Colonic mucosa (tissue), 4 donors: ENCODE results near the gene MED28. TPM values are rescaled to one million over a fixed set of nuclear protein-coding genes. Genes with fewer than 3 reads are reported as not detected.

Source experiments
- DNase-seq: peaks from one replicate; pipeline ENCODE4 v3.0.0-alpha.2; 2020
- H3K27ac ChIP-seq: fragments of 200-600 bp; one replicate; pipeline ENCODE4 v1.8.0; 2021
- H3K27me3 ChIP-seq: fragments of 200-600 bp; one replicate; pipeline ENCODE4 v1.8.0; 2021
- H3K36me3 ChIP-seq: fragments of 200-600 bp; one replicate; pipeline ENCODE4 v1.8.0; 2021
- H3K4me1 ChIP-seq: fragments of 200-600 bp; one replicate; pipeline ENCODE4 v1.8.0; 2021; ENCODE audit warnings: mild to moderate bottlenecking
- H3K4me3 ChIP-seq: fragments of 200-600 bp; one replicate; pipeline ENCODE4 v1.8.0; 2021
- H3K9ac ChIP-seq, 2 donors: one replicate each; pipeline ENCODE4 v1.7.0; 2013; ENCODE audit warnings: control low read depth in 2 of 2, low read depth in 2 of 2, low read length in 2 of 2
- H3K9me3 ChIP-seq: fragments of 200-600 bp; one replicate; pipeline ENCODE4 v1.8.0; 2021
- intact Hi-C: fragments of 100-400 bp; cut with DNase I; formaldehyde crosslinking; loops from one replicate; pipeline ENCODE4 v1.14.1; 2022
- total RNA-seq, 2 donors: library from RNA; stranded (reverse); fragmentation: NEBNext Ultra II Directional in 1 of 2; extraction: Animal tissue kit (Norgen Biotek cat#: 25700) in 1 of 2; gene quantifications; one replicate each; pipeline ENCODE4 v1.2.1, GENCODE V29; 2021
- TF ChIP-seq, protein P1 (sequence below): fragments of 200-600 bp; IDR thresholded peaks from one replicate; pipeline ENCODE4 v1.8.0; 2022; ENCODE audit warnings: antibody characterized with exemption, mild to moderate bottlenecking
- donor health status: healthy.
- donor health status: DM: no; HTN: no; CAD: no.
- donor health status: DM: no; HTN: no; CAD: no.

The MED28 gene
- total RNA-seq, 2 donors from 2014 or later, result 36.7 to 48.1 TPM

GRCh38 chr4:17583941-17584340 lies 30.5 kb upstream of the MED28 start:
- Histone ChIP-seq H3K36me3 (peaks cover 10% of the 10 kb centered on the region), H3K9me3 (no peaks in the 10 kb centered on the region), H3K9ac (no peak overlapping the region), H3K27me3 (no peaks in the 10 kb centered on the region), H3K27ac (no peak overlapping the region), H3K4me3 (no peak overlapping the region), H3K4me1 (no peaks in the 10 kb centered on the region)
- intact Hi-C loops, result no loop called here
- TF ChIP-seq, protein P1, sequence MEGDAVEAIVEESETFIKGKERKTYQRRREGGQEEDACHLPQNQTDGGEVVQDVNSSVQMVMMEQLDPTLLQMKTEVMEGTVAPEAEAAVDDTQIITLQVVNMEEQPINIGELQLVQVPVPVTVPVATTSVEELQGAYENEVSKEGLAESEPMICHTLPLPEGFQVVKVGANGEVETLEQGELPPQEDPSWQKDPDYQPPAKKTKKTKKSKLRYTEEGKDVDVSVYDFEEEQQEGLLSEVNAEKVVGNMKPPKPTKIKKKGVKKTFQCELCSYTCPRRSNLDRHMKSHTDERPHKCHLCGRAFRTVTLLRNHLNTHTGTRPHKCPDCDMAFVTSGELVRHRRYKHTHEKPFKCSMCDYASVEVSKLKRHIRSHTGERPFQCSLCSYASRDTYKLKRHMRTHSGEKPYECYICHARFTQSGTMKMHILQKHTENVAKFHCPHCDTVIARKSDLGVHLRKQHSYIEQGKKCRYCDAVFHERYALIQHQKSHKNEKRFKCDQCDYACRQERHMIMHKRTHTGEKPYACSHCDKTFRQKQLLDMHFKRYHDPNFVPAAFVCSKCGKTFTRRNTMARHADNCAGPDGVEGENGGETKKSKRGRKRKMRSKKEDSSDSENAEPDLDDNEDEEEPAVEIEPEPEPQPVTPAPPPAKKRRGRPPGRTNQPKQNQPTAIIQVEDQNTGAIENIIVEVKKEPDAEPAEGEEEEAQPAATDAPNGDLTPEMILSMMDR, result no peak
- no peak for DNase-seq

GRCh38 chr4:17584521-17585213 lies 29.8 kb upstream of the MED28 start:
- TF ChIP-seq, protein P1, result no peak
- no peak for DNase-seq
- Histone ChIP-seq H3K4me3 (no peak overlapping the region), H3K27ac (no peak overlapping the region), H3K9me3 (no peaks in the 10 kb centered on the region), H3K4me1 (no peaks in the 10 kb centered on the region), H3K27me3 (no peaks in the 10 kb centered on the region), H3K9ac (no peak overlapping the region), H3K36me3 (peaks cover 10% of the 10 kb centered on the region)
- intact Hi-C loops, result no loop called here

GRCh38 chr4:17587094-17587822 lies 27.2 kb upstream of the MED28 start:
- H3K9ac ChIP-seq, result no peak overlapping the region
- H3K27me3 ChIP-seq, result no peaks in the 10 kb centered on the region
- no peak overlapping the region for H3K4me3 ChIP-seq
- no peaks in the 10 kb centered on the region for H3K4me1 ChIP-seq
- no peaks in the 10 kb centered on the region for H3K9me3 ChIP-seq
- H3K27ac ChIP-seq, result no peak overlapping the region
- TF ChIP-seq, protein P1, result no peak
- peaks cover 10% of the 10 kb centered on the region for H3K36me3 ChIP-seq
- intact Hi-C loops, result no loop called here
- no peak for DNase-seq

GRCh38 chr4:17589355-17589754 lies 25.1 kb upstream of the MED28 start:
- intact Hi-C loops, result no loop called here
- Histone ChIP-seq H3K4me1 (no peaks in the 10 kb centered on the region), H3K27me3 (no peaks in the 10 kb centered on the region), H3K9me3 (no peaks in the 10 kb centered on the region), H3K36me3 (peaks cover 3% of the 10 kb centered on the region), H3K27ac (no peak overlapping the region), H3K4me3 (no peak overlapping the region), H3K9ac (no peak overlapping the region)
- TF ChIP-seq, protein P1, result no peak
- no peak for DNase-seq

DNA sequence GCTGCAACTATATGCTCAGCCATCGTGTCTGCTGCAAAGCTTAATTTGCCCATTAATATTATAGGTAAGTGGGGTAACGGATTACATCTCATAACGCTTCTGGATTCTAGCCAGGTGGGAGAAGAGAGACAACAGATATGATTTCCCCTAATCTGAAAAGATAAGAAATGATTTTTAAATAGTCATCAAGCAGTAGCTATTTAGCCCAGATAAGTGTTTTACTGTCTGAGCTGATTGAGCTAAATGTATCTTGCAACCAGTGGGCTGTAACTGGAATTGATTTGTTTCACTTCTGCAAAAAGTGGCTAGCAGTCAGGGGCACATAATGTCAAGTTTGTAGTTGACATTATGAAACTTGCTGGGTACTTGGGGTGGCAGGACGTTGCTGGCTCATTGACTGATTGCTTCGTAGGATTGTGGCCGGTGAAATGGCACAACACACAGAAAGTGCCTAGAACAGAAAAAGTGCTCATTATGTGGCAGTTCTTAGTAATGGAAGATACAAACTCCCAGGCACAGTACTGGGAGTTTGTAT lies 18.9 kb upstream of the MED28 start:
- intact Hi-C loops, result no loop called here
- no peak for DNase-seq
- Histone ChIP-seq H3K27me3 (no peaks in the 10 kb centered on the region), H3K4me1 (no peaks in the 10 kb centered on the region), H3K27ac (no peak overlapping the region), H3K9me3 (no peaks in the 10 kb centered on the region), H3K9ac (no peak overlapping the region), H3K4me3 (no peak overlapping the region), H3K36me3 (peaks cover 16% of the 10 kb centered on the region)
- TF ChIP-seq, protein P1, result no peak
